HG02981 (cell line): ENCODE results near the gene RPAP2.

Source experiments
- ATAC-seq: cut with Tn5 transposase; IDR thresholded peaks from one replicate; pipeline ENCODE4 v1.9.1; 2021; ENCODE audit warnings: mild to moderate bottlenecking, moderate library complexity; ENCODE audit not compliant: unreplicated experiment

RPAP2 gene

DNA sequence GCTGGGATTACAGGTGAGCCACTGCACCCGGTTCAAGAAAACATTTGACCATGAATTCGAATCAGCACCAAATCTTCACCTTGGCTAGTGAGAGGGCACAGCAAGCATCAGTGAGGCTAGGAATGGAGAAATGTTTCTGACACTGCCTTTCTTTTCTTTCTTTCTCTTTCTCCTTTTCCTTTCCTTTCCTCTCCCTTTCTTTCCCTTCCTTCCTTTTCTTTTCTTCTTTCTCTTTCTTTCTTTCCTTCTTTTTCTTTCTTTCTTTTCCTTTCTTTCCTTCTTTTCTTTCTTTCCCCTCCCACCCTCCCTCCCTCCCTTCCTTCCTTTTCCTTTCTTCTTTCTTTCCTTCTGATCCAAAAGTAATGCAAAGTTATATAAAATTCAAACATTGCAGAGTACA, 147.0 kb downstream of the RPAP2 start:
- ATAC-seq, result no peak

DNA sequence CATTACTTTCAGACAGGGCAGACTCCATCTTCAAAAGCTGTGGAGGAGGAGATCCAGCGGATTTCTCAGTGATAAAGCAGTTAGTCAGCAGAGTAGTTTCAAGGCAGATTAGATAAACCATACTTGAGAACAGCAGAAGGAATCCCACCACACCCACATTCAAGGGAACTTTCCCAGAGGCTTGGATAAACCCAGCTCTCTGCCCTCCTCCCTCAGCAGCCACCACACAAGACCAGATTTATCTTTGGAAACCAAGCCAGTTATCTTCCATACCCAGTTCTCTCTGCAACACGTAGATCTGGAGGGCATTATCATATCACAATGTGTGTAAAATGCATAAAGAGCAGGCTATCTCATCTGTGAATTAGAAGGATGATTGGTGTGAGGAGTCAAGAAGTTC, 147.7 kb downstream of the RPAP2 start:
- no peak for ATAC-seq

DNA sequence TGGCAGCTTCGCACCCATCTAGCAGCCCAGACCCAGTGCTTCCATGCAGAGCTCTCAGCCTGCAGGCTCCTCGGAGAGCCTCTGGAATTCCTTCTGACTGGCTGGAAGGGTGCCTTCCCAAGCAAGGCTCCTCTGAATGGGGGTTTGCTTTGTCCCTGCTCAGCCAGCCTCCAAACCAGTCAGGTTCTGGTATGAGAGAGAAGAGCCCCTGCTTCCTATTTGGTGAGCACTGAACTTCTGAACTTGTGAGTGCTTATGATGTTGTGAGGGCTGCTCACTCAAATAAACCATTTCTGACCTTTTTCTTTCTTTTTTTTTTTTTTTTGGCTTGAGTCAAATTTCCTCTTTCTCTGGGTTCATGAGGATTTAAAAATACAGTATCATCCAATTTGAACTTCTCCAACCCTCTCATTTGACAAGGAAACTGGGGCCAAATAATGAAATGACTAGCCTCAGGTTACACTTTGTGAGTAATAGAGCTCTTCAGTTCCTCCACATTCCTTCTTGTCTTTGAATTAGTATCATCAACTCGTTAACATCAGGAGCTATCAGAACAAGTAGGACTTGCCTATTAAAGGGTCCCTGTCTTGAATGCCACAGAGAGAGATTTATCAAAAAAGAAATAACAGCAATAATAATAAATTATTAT, 148.3 kb downstream of the RPAP2 start:
- no peak for ATAC-seq

DNA sequence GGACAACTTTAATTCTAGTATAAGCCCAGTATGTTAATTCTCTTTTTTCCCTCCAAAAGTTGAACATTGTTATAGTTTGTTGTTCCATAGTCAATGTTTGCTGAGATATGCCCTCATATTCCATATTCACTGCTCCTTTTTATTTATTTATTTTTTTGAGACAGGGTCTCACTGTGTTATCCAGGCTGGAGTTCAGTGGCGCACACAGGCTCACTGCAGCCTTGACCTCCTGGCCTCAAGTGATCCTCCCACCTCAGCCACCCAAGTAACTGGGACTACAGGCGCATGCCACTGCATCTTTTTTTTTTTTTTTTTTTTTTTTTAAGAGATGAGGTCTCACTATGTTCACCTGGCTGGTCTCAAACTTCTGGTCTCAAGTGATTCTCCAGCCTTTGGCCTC, 149.1 kb downstream of the RPAP2 start:
- no peak for ATAC-seq
